Measurements from ENCODE around the gene SYK.
"Not testable (repeated sequence)": the region's sequence is repeated elsewhere in the genome, so short reads cannot be mapped to it uniquely, and the experiment has no call there.

The SYK gene

GRCh38 chr9:90801241-90801972, at the start of gene SYK:
Gene SYK, plus strand, starts transcription at chr9:90801819. Its CDS starts 42,080 bp downstream, at chr9:90843899.
- DNase-seq (ENCODE audit: low read depth, low spot score) = no peak

- DNase-seq (ENCODE audit: low read depth, low spot score) = not testable (repeated sequence)
Measured at GRCh38 chr9:90755514-90756371, 45.9 kb upstream of the SYK start.

- DNase-seq (ENCODE audit: low read depth, low spot score) = not testable (repeated sequence)
Measured at GRCh38 chr9:90760577-90760976, 41.0 kb upstream of the SYK start.

GRCh38 chr9:90766731-90767130, 34.9 kb upstream of the SYK start:
- DNase-seq (ENCODE audit: low read depth, low spot score) = no peak

- DNase-seq (ENCODE audit: low read depth, low spot score) = no peak
Measured at GRCh38 chr9:90767523-90768100, 34.0 kb upstream of the SYK start.

GRCh38 chr9:90770182-90770738, 31.4 kb upstream of the SYK start:
- no peak for DNase-seq (ENCODE audit: low read depth, low spot score)

- no peak for DNase-seq (ENCODE audit: low read depth, low spot score)
Measured at GRCh38 chr9:90770927-90771326, 30.7 kb upstream of the SYK start.

- no peak for DNase-seq (ENCODE audit: low read depth, low spot score)
Measured at GRCh38 chr9:90772386-90772785, 29.2 kb upstream of the SYK start.

GRCh38 chr9:90773617-90774016, 28.0 kb upstream of the SYK start:
- no peak for DNase-seq (ENCODE audit: low read depth, low spot score)

- DNase-seq (ENCODE audit: low read depth, low spot score) = no peak
Measured at GRCh38 chr9:90774071-90774470, 27.5 kb upstream of the SYK start.

- DNase-seq (ENCODE audit: low read depth, low spot score) = no peak
Measured at GRCh38 chr9:90774682-90775081, 26.9 kb upstream of the SYK start.

- no peak for DNase-seq (ENCODE audit: low read depth, low spot score)
Measured at GRCh38 chr9:90775657-90776056, 26.0 kb upstream of the SYK start.

- DNase-seq (ENCODE audit: low read depth, low spot score) = no peak
Measured at GRCh38 chr9:90778746-90779145, 22.9 kb upstream of the SYK start.

GRCh38 chr9:90783552-90783951, 18.1 kb upstream of the SYK start:
- no peak for DNase-seq (ENCODE audit: low read depth, low spot score)

GRCh38 chr9:90783964-90784363, 17.7 kb upstream of the SYK start:
- no peak for DNase-seq (ENCODE audit: low read depth, low spot score)

GRCh38 chr9:90787771-90788460, 13.7 kb upstream of the SYK start:
- no peak for DNase-seq (ENCODE audit: low read depth, low spot score)

GRCh38 chr9:90788527-90788926, 13.1 kb upstream of the SYK start:
- DNase-seq (ENCODE audit: low read depth, low spot score) = not testable (repeated sequence)

GRCh38 chr9:90789408-90789807, 12.2 kb upstream of the SYK start:
- DNase-seq (ENCODE audit: low read depth, low spot score) = no peak

GRCh38 chr9:90789862-90790261, 11.8 kb upstream of the SYK start:
- no peak for DNase-seq (ENCODE audit: low read depth, low spot score)

- not testable (repeated sequence) for DNase-seq (ENCODE audit: low read depth, low spot score)
Measured at GRCh38 chr9:90793024-90793423, 8.6 kb upstream of the SYK start.

- DNase-seq (ENCODE audit: low read depth, low spot score) = no peak
Measured at GRCh38 chr9:90793729-90794128, 7.9 kb upstream of the SYK start.

- no peak for DNase-seq (ENCODE audit: low read depth, low spot score)
Measured at GRCh38 chr9:90795084-90795483, 6.5 kb upstream of the SYK start.
